Measurements from ENCODE around the gene PCDHGA4.
"Not testable (repeated sequence)": the region's sequence is repeated elsewhere in the genome, so short reads cannot be mapped to it uniquely, and the experiment has no call there.

Gene PCDHGA4

GRCh38 chr5:141354900-141355469 is at the start of gene PCDHGA4:
Gene PCDHGA4 (plus strand): TSS chr5:141355021. CDS start chr5:141355108, 87 bp downstream.
- H3K4me3 ChIP-seq (ENCODE audit: low read depth, low read length) = peak within 1 kb of the TSS; percentile 28; the same call in 1 of the 2 replicates
- no peak for TF ChIP-seq CTCF (IDR thresholded peaks at IDR 0.05; ENCODE audit: control insufficient read depth, extremely low read depth, insufficient read depth)
- DNase-seq (ENCODE audit: low read depth) = no peak

GRCh38 chr5:141306630-141307029 is 48.2 kb upstream of the PCDHGA4 start:
- no peak for DNase-seq (ENCODE audit: low read depth)

GRCh38 chr5:141313711-141314110 is 41.1 kb upstream of the PCDHGA4 start:
- no peak for DNase-seq (ENCODE audit: low read depth)
- H3K4me3 ChIP-seq (ENCODE audit: low read depth, low read length) = no peak overlapping the region
- TF ChIP-seq CTCF (IDR thresholded peaks at IDR 0.05; ENCODE audit: control insufficient read depth, extremely low read depth, insufficient read depth) = no peak

More at GRCh38 chr5:141306630-141307029, 48.2 kb upstream of the PCDHGA4 start:
- no peak overlapping the region for H3K4me3 ChIP-seq (ENCODE audit: low read depth, low read length)
- no peak for TF ChIP-seq CTCF (IDR thresholded peaks at IDR 0.05; ENCODE audit: control insufficient read depth, extremely low read depth, insufficient read depth)

- not testable (repeated sequence) for DNase-seq (ENCODE audit: low read depth); H3K4me3 ChIP-seq (ENCODE audit: low read depth, low read length)
These were observed 37.9 kb upstream of the PCDHGA4 start for GRCh38 chr5:141316963-141317362.

- peak overlapping the region; percentile 95; the same call in 1 of the 2 replicates for H3K4me3 ChIP-seq (ENCODE audit: low read depth, low read length)
- TF ChIP-seq CTCF (IDR thresholded peaks at IDR 0.05; ENCODE audit: control insufficient read depth, extremely low read depth, insufficient read depth) = no peak
- no peak for DNase-seq (ENCODE audit: low read depth)
These were observed 35.6 kb upstream of the PCDHGA4 start for GRCh38 chr5:141319202-141319601.

GRCh38 chr5:141319699-141320098 is 35.1 kb upstream of the PCDHGA4 start:
- peak overlapping the region; percentile 95 for H3K4me3 ChIP-seq (ENCODE audit: low read depth, low read length)
- TF ChIP-seq CTCF (IDR thresholded peaks at IDR 0.05; ENCODE audit: control insufficient read depth, extremely low read depth, insufficient read depth) = no peak

GRCh38 chr5:141320225-141321169 is 34.3 kb upstream of the PCDHGA4 start, which contains the start of gene TAF7:
Gene TAF7 (minus strand): TSS chr5:141320784. CDS start chr5:141320044, 740 bp downstream.
- peak within 1 kb of the TSS; percentile 95 for H3K4me3 ChIP-seq (ENCODE audit: low read depth, low read length)
- TF ChIP-seq CTCF (IDR thresholded peaks at IDR 0.05; ENCODE audit: control insufficient read depth, extremely low read depth, insufficient read depth) = peak; percentile 98
- DNase-seq (ENCODE audit: low read depth) = peak; percentile 85

More at GRCh38 chr5:141319699-141320098, 35.1 kb upstream of the PCDHGA4 start:
- no peak for DNase-seq (ENCODE audit: low read depth)
